ENCODE measurements around the gene FKBP11.

GRCh38 chr12:48936379-48936979 is 11.2 kb upstream of the FKBP11 start:
- TF ChIP-seq POLR2AphosphoS5 (IDR thresholded peaks at IDR 0.05; ENCODE audit: borderline replicate concordance, low read depth, low read length), result no peak
- TF ChIP-seq EZH2 (IDR thresholded peaks at IDR 0.05), result no peak
